WTC11 (cell line): ENCODE data around the gene CCDC57. TPM values are rescaled to one million over a fixed set of nuclear protein-coding genes. Genes with fewer than 3 reads are reported as not detected.
A peak's percentile ranks its signal among the peaks of the same experiment; 100 is the strongest.

Experiments
- ATAC-seq: fragments of 200-7000 bp; cut with Tn5 transposase; 2 replicates; pipeline ENCODE4 v1.10.0; 2021; ENCODE audit warnings: mild to moderate bottlenecking, moderate library complexity
- CTCF ChIA-PET: fragments of 300-600 bp; sonication (Branson Sonifier 250); formaldehyde crosslinking; loops from one replicate; lab custom pipeline; 2021; ENCODE audit warnings: antibody characterized with exemption; lab: Charles Lee
- POLR2A ChIA-PET: fragments of 350-600 bp; sonication (Branson Sonifier 250); formaldehyde crosslinking; loops from one replicate; lab custom pipeline; 2021; ENCODE audit warnings: antibody characterized with exemption; lab: Charles Lee
- DNase-seq: peaks from one replicate; pipeline ENCODE4 v3.0.0; 2021; ENCODE audit warnings: low spot score
- H3K27ac Mint-ChIP-seq: 2 replicates; pipeline ENCODE4 v1.8.0; 2021; ENCODE audit warnings: mixed read lengths
- H3K27me3 Mint-ChIP-seq: 2 replicates; pipeline ENCODE4 v1.8.0; 2021; ENCODE audit warnings: low read depth, mild to moderate bottlenecking, moderate library complexity, mixed read lengths
- H3K36me3 Mint-ChIP-seq: 2 replicates; pipeline ENCODE4 v1.8.0; 2021; ENCODE audit warnings: mixed read lengths
- H3K4me1 Mint-ChIP-seq: 2 replicates; pipeline ENCODE4 v1.8.0; 2022; ENCODE audit warnings: mixed read lengths
- H3K4me3 Mint-ChIP-seq: 2 replicates; pipeline ENCODE4 v1.8.0; 2021; ENCODE audit warnings: mild to moderate bottlenecking, moderate library complexity, mixed read lengths
- H3K9me3 Mint-ChIP-seq: 2 replicates; pipeline ENCODE4 v1.8.0; 2021; ENCODE audit warnings: mixed read lengths
- CBFB ChIP-seq: sonication (generic); formaldehyde crosslinking; IDR thresholded peaks from 2 replicates; pipeline ENCODE4 v1.8.1; 2022; ENCODE audit warnings: mild to moderate bottlenecking, low read depth, missing genetic modification reagents
- FOXK1 ChIP-seq: sonication (generic); formaldehyde crosslinking; IDR thresholded peaks from 2 replicates; pipeline ENCODE4 v1.8.0; 2022; ENCODE audit warnings: mild to moderate bottlenecking, moderate library complexity, missing genetic modification reagents
- NR1H2 ChIP-seq: sonication (generic); formaldehyde crosslinking; IDR thresholded peaks from 2 replicates; pipeline ENCODE4 v1.9.0; 2021; ENCODE audit warnings: mild to moderate bottlenecking, moderate library complexity, missing genetic modification reagents
- PRRX2 ChIP-seq: fragments of 250-450 bp; sonication (Bioruptor Pico); IDR thresholded peaks from 2 replicates; pipeline ENCODE4 v1.8.0; 2021; ENCODE audit warnings: mild to moderate bottlenecking
- SMAD4 ChIP-seq: sonication (generic); formaldehyde crosslinking; IDR thresholded peaks from 2 replicates; pipeline ENCODE4 v1.8.0; 2022; ENCODE audit warnings: mild to moderate bottlenecking, missing genetic modification reagents
- ZNF671 ChIP-seq: fragments of 250-450 bp; sonication (Bioruptor Pico); IDR thresholded peaks from 2 replicates; pipeline ENCODE4 v1.8.0; 2021; ENCODE audit warnings: mild to moderate bottlenecking
- total RNA-seq: library from RNA; stranded (reverse); gene quantifications from 3 replicates; pipeline ENCODE4 v1.2.3, GENCODE V29; 2021
- TF ChIP-seq, protein P1 (sequence below): fragments of 250-450 bp; sonication (Bioruptor Pico); IDR thresholded peaks from 2 replicates; pipeline ENCODE4 v1.9.0; 2021; ENCODE audit warnings: mild to moderate bottlenecking
- TF ChIP-seq, protein P2 (sequence below): sonication (generic); formaldehyde crosslinking; IDR thresholded peaks from 2 replicates; pipeline ENCODE4 v1.8.0; 2023; ENCODE audit warnings: missing genetic modification reagents, mild to moderate bottlenecking, borderline replicate concordance
- TF ChIP-seq, protein P3 (sequence below): sonication (generic); formaldehyde crosslinking; IDR thresholded peaks from 2 replicates; pipeline ENCODE4 v1.8.0; 2022; ENCODE audit warnings: missing genetic modification reagents

The CCDC57 gene
- total RNA-seq, 1 experiment from 2014 or later: 20.0 TPM

DNA sequence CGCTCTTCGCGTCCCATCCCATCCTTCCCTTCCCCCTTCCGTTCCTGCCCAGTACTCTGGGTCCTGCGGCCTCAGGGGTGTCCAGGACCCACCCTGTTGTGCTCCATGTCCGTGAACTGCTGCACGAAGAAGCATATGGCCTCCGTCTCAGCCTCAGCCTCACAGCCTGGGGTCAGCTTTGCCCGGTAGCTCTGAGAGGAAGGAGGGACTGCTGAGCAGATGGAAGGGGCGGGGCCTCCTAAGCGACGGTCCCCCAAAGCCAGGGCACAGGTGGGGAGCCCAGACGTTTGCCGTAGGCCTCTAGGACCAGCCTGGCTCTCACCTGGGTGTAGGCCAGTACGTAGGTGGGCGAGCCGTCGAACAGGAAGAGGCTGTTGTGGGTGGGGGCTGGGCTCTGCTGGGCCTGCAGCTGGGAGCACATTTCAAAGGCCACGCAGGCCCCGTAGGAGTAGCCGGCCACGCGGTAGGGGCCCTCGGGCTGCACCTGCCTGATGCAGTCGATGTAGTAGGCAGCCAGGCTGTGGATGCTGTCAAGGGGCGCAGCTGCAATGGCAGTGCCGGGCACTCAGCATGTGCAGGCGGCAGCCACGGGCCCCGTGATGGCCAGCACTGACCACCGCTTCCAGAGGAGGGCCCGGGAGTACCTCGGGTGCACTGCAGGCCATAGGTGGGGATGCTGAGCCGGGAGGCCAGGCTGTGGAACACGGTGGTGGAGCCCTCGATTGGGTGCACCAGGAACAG, 132.4 kb downstream of the CCDC57 start (continued):
- TF ChIP-seq, protein P1, sequence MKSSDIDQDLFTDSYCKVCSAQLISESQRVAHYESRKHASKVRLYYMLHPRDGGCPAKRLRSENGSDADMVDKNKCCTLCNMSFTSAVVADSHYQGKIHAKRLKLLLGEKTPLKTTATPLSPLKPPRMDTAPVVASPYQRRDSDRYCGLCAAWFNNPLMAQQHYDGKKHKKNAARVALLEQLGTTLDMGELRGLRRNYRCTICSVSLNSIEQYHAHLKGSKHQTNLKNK (CRISPR knock-in tag): no peak
- no peak for TF ChIP-seq FOXK1 (CRISPR knock-in tag)

DNA sequence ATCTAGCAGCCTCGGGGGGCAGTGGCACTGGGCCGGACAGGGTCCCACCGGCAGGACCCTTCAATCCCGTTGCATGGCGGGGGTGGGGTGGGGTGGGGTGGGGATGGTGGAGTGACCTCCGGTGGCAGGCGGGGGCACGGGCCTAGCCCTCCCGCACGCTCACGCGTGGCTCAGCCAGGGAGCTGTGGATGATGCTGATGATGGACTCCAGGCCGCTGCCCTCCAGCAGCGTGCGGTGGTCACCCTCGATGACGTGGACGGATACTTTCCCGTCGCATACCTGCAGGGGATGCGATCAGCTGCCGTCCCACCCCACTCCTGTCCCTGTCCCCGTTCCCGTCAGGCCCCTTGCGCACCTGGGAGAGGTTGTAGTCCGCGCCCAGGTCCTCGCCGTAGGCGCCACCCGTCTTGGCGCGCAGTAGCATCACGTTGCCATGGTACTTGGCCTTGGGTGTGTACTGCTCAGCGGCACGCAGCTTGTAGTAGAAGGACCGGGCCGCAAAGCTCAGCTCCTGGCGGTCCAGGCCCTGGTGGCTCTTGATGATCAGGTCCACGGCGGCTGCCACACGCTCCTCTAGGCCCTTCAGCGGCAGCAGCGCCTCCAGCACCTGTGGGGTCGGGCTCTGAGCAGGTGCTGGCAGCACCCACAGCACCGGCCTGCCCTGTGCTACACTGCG, 133.5 kb downstream of the CCDC57 start:
- no peak for ATAC-seq
- no peak overlapping the region for H3K4me3 Mint-ChIP-seq
- TF ChIP-seq NR1H2 (CRISPR knock-in tag): no peak
- no peak overlapping the region for H3K27ac Mint-ChIP-seq
- no peak for DNase-seq
- H3K9me3 Mint-ChIP-seq: no peaks in the 10 kb centered on the region
- H3K4me1 Mint-ChIP-seq: no peaks in the 10 kb centered on the region
- H3K27me3 Mint-ChIP-seq: no peaks in the 10 kb centered on the region
- ChIA-PET POLR2A (no interaction called here), CTCF (interaction anchor here (0.7 to 4.9 kb wide), 2 partner anchors 49 kb away, joined by 3 to 37 read pairs; no protein-coding TSS in a partner anchor)
- H3K36me3 Mint-ChIP-seq: peaks cover 17% of the 10 kb centered on the region

DNA sequence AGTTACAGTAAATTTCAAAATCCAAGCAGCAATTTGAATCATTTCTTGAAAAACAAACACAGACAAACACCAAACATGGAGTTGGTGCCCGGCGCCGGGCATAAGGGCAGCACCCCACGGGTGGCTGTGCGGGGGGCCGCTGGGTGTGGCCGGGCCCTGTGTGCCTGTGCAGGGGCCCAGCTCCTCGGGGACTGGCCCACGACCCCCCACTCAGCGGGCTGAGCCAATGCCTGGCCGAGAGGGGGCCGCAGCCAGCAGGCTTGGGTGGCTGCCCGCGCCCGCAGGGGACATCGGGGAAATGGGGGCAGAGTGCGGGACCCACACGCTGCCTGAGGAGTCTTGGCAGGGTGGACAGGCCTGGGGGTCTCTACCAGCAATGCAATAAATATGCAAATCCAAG, 134.2 kb downstream of the CCDC57 start:
- no peak overlapping the region for H3K4me3 Mint-ChIP-seq
- peak overlapping the region; percentile 79 for H3K27ac Mint-ChIP-seq
- no peaks in the 10 kb centered on the region for H3K9me3 Mint-ChIP-seq
- CTCF ChIA-PET: interaction anchor here (1.2 to 4.9 kb wide), 3 partner anchors 46 to 158 kb away, joined by 4 to 37 read pairs (median 9); partner anchors contain the start of gene RAC3
- H3K4me1 Mint-ChIP-seq: no peaks in the 10 kb centered on the region
- ATAC-seq (no peak), DNase-seq (no peak)
- peaks cover 6% of the 10 kb centered on the region for H3K27me3 Mint-ChIP-seq
- H3K36me3 Mint-ChIP-seq: peaks cover 13% of the 10 kb centered on the region
- POLR2A ChIA-PET: no interaction called here
- TF ChIP-seq CBFB (CRISPR knock-in tag): no peak
- TF ChIP-seq PRRX2 (CRISPR knock-in tag): no peak
- TF ChIP-seq, protein P2, sequence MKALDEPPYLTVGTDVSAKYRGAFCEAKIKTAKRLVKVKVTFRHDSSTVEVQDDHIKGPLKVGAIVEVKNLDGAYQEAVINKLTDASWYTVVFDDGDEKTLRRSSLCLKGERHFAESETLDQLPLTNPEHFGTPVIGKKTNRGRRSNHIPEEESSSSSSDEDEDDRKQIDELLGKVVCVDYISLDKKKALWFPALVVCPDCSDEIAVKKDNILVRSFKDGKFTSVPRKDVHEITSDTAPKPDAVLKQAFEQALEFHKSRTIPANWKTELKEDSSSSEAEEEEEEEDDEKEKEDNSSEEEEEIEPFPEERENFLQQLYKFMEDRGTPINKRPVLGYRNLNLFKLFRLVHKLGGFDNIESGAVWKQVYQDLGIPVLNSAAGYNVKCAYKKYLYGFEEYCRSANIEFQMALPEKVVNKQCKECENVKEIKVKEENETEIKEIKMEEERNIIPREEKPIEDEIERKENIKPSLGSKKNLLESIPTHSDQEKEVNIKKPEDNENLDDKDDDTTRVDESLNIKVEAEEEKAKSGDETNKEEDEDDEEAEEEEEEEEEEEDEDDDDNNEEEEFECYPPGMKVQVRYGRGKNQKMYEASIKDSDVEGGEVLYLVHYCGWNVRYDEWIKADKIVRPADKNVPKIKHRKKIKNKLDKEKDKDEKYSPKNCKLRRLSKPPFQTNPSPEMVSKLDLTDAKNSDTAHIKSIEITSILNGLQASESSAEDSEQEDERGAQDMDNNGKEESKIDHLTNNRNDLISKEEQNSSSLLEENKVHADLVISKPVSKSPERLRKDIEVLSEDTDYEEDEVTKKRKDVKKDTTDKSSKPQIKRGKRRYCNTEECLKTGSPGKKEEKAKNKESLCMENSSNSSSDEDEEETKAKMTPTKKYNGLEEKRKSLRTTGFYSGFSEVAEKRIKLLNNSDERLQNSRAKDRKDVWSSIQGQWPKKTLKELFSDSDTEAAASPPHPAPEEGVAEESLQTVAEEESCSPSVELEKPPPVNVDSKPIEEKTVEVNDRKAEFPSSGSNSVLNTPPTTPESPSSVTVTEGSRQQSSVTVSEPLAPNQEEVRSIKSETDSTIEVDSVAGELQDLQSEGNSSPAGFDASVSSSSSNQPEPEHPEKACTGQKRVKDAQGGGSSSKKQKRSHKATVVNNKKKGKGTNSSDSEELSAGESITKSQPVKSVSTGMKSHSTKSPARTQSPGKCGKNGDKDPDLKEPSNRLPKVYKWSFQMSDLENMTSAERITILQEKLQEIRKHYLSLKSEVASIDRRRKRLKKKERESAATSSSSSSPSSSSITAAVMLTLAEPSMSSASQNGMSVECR (CRISPR knock-in tag): no peak

DNA sequence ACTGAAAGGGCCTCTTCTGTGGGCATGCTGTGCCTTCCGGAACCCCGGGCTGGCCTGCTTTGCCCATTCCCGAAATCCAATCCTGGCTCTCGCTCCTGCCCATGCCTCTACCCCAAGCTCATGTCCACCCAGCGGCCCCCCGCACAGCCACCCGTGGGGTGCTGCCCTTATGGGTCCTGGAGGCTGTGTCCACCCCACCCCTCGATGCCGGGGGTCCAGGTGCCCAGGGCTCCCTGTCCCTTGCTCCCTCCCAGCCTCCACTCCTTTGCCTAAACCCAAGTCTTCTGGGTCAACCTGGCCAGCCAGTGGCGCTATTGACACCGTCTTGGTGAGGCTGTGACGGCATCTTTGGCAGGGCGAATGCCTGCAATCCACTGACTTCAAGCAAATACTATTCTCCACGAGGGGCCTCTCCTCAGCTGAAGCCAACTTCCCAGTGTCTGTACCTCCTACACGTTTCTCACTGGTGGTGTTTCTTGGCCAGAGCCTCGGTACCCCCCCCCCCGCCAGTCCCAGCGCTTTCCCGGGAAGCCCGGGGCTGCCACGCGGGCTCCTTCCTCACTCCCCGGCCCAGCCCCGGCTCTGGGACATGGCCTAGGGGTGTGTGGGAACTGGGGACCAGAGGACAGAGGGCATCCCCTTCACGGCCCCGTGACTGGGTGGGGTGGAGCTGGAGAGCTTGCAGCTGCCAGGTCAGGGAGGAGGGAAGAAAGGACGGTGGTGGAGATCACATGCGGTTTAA, 134.9 kb downstream of the CCDC57 start:
- H3K4me3 Mint-ChIP-seq: no peak overlapping the region
- H3K9me3 Mint-ChIP-seq: no peaks in the 10 kb centered on the region
- DNase-seq (no peak), ATAC-seq (peak; percentile 16)
- TF ChIP-seq ZNF671 (CRISPR knock-in tag) (0 out of 2 replicates have a peak, but pooled peaks have one; percentile 37), SMAD4 (no peak)
- TF ChIP-seq, protein P3, sequence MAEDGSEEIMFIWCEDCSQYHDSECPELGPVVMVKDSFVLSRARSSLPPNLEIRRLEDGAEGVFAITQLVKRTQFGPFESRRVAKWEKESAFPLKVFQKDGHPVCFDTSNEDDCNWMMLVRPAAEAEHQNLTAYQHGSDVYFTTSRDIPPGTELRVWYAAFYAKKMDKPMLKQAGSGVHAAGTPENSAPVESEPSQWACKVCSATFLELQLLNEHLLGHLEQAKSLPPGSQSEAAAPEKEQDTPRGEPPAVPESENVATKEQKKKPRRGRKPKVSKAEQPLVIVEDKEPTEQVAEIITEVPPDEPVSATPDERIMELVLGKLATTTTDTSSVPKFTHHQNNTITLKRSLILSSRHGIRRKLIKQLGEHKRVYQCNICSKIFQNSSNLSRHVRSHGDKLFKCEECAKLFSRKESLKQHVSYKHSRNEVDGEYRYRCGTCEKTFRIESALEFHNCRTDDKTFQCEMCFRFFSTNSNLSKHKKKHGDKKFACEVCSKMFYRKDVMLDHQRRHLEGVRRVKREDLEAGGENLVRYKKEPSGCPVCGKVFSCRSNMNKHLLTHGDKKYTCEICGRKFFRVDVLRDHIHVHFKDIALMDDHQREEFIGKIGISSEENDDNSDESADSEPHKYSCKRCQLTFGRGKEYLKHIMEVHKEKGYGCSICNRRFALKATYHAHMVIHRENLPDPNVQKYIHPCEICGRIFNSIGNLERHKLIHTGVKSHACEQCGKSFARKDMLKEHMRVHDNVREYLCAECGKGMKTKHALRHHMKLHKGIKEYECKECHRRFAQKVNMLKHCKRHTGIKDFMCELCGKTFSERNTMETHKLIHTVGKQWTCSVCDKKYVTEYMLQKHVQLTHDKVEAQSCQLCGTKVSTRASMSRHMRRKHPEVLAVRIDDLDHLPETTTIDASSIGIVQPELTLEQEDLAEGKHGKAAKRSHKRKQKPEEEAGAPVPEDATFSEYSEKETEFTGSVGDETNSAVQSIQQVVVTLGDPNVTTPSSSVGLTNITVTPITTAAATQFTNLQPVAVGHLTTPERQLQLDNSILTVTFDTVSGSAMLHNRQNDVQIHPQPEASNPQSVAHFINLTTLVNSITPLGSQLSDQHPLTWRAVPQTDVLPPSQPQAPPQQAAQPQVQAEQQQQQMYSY (CRISPR knock-in tag): peak; percentile 81
- peaks cover 10% of the 10 kb centered on the region for H3K27me3 Mint-ChIP-seq
- H3K36me3 Mint-ChIP-seq: peaks cover 9% of the 10 kb centered on the region
- CTCF ChIA-PET: interaction anchor here (0.7 to 4.9 kb wide), 6 partner anchors 29 to 158 kb away, joined by 3 to 37 read pairs (median 5); partner anchors contain the start of gene RAC3
- H3K27ac Mint-ChIP-seq: peak overlapping the region; percentile 79
- POLR2A ChIA-PET: interaction anchor here (0.7 to 1.2 kb wide), 2 partner anchors 47 to 143 kb away, joined by 3 read pairs; no protein-coding TSS in a partner anchor
- H3K4me1 Mint-ChIP-seq: no peaks in the 10 kb centered on the region
